Mucosa of rectum (tissue), 2 donors: ENCODE measurements around the gene ADORA1.

Experiments
- H3K27ac ChIP-seq, 2 donors: one replicate each; pipeline ENCODE4 v1.7.0; 2013; ENCODE audit warnings: inconsistent platforms in 2 of 2, low read depth in 2 of 2, low read length in 2 of 2
- H3K27me3 ChIP-seq, 2 donors: one replicate each; pipeline ENCODE4 v1.7.0; 2013; ENCODE audit warnings: low read length in 2 of 2; ENCODE audit not compliant: control insufficient read depth in 2 of 2, insufficient read depth in 2 of 2
- H3K36me3 ChIP-seq, 2 donors: one replicate each; pipeline ENCODE4 v1.7.0; 2013; ENCODE audit warnings: low read length in 2 of 2; ENCODE audit not compliant: control insufficient read depth in 2 of 2, insufficient read depth in 2 of 2
- H3K4me1 ChIP-seq, 2 donors: one replicate each; pipeline ENCODE4 v1.7.0; 2013; ENCODE audit warnings: low read length in 2 of 2, mild to moderate bottlenecking in 1 of 2; ENCODE audit not compliant: control insufficient read depth in 2 of 2, insufficient read depth in 2 of 2
- H3K4me3 ChIP-seq, 2 donors: one replicate each; pipeline ENCODE4 v1.7.0; 2013; ENCODE audit warnings: low read length in 2 of 2
- H3K9ac ChIP-seq, 2 donors: one replicate each; pipeline ENCODE4 v1.7.0; 2013; ENCODE audit warnings: low read length in 2 of 2, low read depth in 1 of 2, mild to moderate bottlenecking in 1 of 2
- H3K9me3 ChIP-seq, 2 donors: one replicate each; pipeline ENCODE4 v1.7.0; 2013; ENCODE audit warnings: low read length in 2 of 2; ENCODE audit not compliant: control insufficient read depth in 2 of 2
- donor health status: healthy.
- donor health status: Normal muscosa, but diverticular disease.

The ADORA1 gene

DNA sequence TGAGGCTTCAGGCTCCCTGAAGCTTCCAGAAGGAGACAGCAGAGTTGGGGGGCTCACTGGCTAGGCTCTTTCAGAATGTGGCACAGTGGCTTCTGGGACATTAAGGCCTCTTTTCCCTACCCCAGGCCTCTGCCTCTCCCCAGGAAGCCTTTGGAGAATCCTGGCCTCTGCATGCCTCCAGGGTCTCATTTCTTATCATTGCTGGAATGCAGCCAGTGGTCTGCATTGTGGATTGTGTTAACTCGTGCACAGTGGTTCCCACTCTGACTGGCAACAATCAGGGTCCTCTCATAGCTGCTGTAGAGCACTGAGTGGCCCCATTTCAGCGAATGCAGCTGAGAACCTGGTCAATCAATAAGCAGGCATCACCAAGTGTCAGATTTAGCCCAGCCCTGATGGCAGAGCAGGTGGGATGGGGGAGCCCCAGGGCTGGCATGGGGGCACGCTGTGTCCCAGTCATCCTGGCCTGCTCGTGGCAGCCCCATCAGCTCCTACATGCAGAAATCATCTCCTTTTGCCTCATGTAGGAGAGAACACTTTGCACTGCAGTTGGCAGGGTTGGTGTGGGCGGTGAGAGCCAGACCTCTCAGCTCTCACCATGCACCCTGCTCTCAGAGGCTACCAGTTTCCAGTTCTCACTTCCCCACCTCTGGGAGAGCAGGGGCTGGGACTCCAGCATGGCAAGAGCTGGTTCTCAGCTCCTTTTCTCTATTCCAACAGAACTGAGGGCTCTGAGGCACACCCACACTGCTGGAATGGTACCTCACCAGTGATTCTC lies 13.4 kb downstream of the ADORA1 start:
- no peaks in the 10 kb centered on the region for H3K9me3 ChIP-seq
- no peak overlapping the region for H3K9ac ChIP-seq
- H3K27ac ChIP-seq = no peak overlapping the region
- no peaks in the 10 kb centered on the region for H3K27me3 ChIP-seq
- no peaks in the 10 kb centered on the region for H3K36me3 ChIP-seq
- peaks cover 0 to 4% of the 10 kb centered on the region in 2 donors for H3K4me1 ChIP-seq
- no peak overlapping the region for H3K4me3 ChIP-seq

- Histone ChIP-seq H3K9ac (no peak overlapping the region), H3K9me3 (no peaks in the 10 kb centered on the region), H3K36me3 (no peaks in the 10 kb centered on the region), H3K27me3 (no peaks in the 10 kb centered on the region), H3K4me3 (no peak overlapping the region), H3K27ac (no peak overlapping the region), H3K4me1 (no peaks in the 10 kb centered on the region)
Measured at GRCh38 chr1:203142124-203142523, 14.6 kb downstream of the ADORA1 start.

GRCh38 chr1:203142684-203143408 lies 15.3 kb downstream of the ADORA1 start:
- no peak overlapping the region for H3K27ac ChIP-seq

GRCh38 chr1:203143641-203144040 lies 16.1 kb downstream of the ADORA1 start:
- no peaks in the 10 kb centered on the region for H3K9me3 ChIP-seq
- H3K27me3 ChIP-seq = no peaks in the 10 kb centered on the region
- H3K27ac ChIP-seq = no peak overlapping the region
- H3K9ac ChIP-seq = no peak overlapping the region
- no peak overlapping the region for H3K4me3 ChIP-seq
- no peaks in the 10 kb centered on the region for H3K4me1 ChIP-seq
- no peaks in the 10 kb centered on the region for H3K36me3 ChIP-seq

More at GRCh38 chr1:203142684-203143408, 15.3 kb downstream of the ADORA1 start:
- H3K9me3 ChIP-seq = no peaks in the 10 kb centered on the region
- H3K4me3 ChIP-seq = no peak overlapping the region
- H3K27me3 ChIP-seq = no peaks in the 10 kb centered on the region
- no peaks in the 10 kb centered on the region for H3K4me1 ChIP-seq
- no peak overlapping the region for H3K9ac ChIP-seq
- no peaks in the 10 kb centered on the region for H3K36me3 ChIP-seq

DNA sequence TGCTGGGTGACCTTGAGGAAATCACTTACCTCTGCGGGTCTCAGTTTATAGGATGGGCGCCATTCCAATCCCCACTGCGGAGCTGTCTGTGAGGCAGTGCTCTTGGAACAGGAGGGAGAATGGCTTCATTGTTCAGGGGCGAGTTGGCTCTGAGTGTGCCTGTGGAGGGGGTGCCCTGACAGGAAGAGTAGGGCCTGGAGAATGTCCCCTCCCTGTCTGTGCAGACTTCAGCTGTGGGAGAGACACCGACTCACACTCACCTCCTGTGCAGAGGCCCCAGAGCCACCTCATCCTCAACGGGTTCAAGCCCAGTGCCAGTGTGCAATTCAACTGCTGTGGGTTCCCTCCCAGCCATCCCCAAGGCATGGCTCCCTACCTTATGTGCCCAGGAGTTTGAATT lies 17.1 kb downstream of the ADORA1 start:
- no peaks in the 10 kb centered on the region for H3K9me3 ChIP-seq
- H3K4me3 ChIP-seq = no peak overlapping the region
- no peak overlapping the region for H3K9ac ChIP-seq

GRCh38 chr1:203145321-203146041 lies 18.0 kb downstream of the ADORA1 start:
- Histone ChIP-seq H3K9ac (no peak overlapping the region), H3K4me1 (no peaks in the 10 kb centered on the region), H3K27ac (no peak overlapping the region), H3K36me3 (no peaks in the 10 kb centered on the region), H3K4me3 (no peak overlapping the region), H3K27me3 (peaks cover 0 to 2% of the 10 kb centered on the region in 2 donors), H3K9me3 (no peaks in the 10 kb centered on the region)

More for the DNA sequence above, 17.1 kb downstream of the ADORA1 start:
- no peaks in the 10 kb centered on the region for H3K4me1 ChIP-seq
- H3K36me3 ChIP-seq = no peaks in the 10 kb centered on the region
- no peak overlapping the region for H3K27ac ChIP-seq
- no peaks in the 10 kb centered on the region for H3K27me3 ChIP-seq

- no peaks in the 10 kb centered on the region for H3K4me1 ChIP-seq
- H3K36me3 ChIP-seq = no peaks in the 10 kb centered on the region
- H3K4me3 ChIP-seq = no peak overlapping the region
- H3K9ac ChIP-seq = no peak overlapping the region
- peaks cover 0 to 2% of the 10 kb centered on the region in 2 donors for H3K27me3 ChIP-seq
- H3K27ac ChIP-seq = no peak overlapping the region
- H3K9me3 ChIP-seq = no peaks in the 10 kb centered on the region
Measured at GRCh38 chr1:203146042-203146369, 18.5 kb downstream of the ADORA1 start.

DNA sequence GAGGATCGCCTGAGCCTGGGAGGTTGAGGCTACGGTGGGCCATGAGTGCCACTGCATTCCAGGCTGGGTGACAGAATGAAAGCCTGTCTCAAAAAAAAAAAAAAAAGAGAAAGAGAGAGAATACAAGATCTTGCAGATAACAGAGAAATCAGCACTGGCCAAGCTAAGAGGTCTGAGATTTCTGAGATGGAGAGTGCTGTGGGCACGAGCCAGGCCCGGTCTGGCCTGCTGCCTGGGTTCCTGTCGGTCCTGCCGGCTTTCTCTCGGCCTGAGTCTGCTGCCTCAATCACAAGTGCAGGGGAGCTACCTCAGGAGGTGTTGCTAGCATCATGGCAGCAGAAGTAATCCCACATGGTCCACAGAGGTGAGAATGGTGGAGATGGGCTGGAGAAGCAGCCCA lies 19.0 kb downstream of the ADORA1 start:
- Histone ChIP-seq H3K36me3 (no peaks in the 10 kb centered on the region), H3K9me3 (no peaks in the 10 kb centered on the region), H3K27ac (no peak overlapping the region)

DNA sequence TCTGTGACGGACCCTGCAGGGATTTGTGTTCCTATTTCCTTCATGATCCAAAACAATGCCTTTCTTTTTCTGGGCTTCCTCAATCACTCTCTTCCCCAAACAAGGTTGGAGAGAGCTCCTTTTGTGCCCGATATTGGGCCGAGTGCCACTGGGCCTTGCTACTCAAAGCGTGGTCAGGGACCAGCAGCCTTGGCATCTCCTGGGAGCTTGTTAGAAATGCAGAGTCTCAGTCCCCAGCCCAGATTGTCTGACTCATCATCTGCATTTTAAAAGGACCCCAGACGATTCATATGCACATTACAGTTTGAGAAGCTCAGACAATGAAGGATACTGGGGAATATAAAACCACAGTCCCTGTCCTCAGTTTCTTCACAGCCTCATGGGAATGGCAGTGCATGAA lies 19.9 kb downstream of the ADORA1 start:
- no peak overlapping the region for H3K9ac ChIP-seq
- no peak overlapping the region for H3K27ac ChIP-seq

More for the DNA sequence above, 19.0 kb downstream of the ADORA1 start:
- Histone ChIP-seq H3K27me3 (peaks cover 0 to 2% of the 10 kb centered on the region in 2 donors), H3K9ac (no peak overlapping the region), H3K4me3 (no peak overlapping the region), H3K4me1 (no peaks in the 10 kb centered on the region)

DNA sequence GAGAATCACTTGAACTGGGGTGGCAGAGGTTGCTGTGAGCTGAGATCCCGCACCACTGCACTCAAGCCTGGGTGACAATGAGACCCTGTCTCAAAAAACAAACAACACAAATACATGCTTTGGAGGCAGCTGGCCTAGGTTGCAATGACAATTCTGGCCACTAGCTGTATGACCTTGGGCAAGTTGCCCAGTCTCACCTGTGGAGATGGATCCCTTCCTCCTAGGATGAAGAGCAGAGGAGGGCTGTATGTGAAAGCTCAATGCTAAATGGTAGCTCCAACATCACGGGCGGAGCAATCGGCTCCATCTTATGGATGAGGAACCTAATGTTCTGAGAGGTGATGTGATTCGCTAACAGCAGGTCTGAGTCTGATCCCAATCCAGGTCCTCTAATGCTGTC lies 20.6 kb downstream of the ADORA1 start:
- Histone ChIP-seq H3K36me3 (no peaks in the 10 kb centered on the region), H3K4me3 (no peak overlapping the region), H3K27ac (no peak overlapping the region), H3K9me3 (no peaks in the 10 kb centered on the region), H3K9ac (no peak overlapping the region), H3K27me3 (peaks cover 0 to 2% of the 10 kb centered on the region in 2 donors), H3K4me1 (no peaks in the 10 kb centered on the region)

More for the DNA sequence above, 19.9 kb downstream of the ADORA1 start:
- Histone ChIP-seq H3K27me3 (peaks cover 0 to 2% of the 10 kb centered on the region in 2 donors), H3K4me3 (no peak overlapping the region), H3K36me3 (no peaks in the 10 kb centered on the region), H3K4me1 (no peaks in the 10 kb centered on the region), H3K9me3 (no peaks in the 10 kb centered on the region)
